CD4-positive, alpha-beta T cell treated with Interleukin-15 for 1 hour (primary cell): Measurements from ENCODE around the gene DEAF1.

ENCODE experiments used
- DNase-seq: peaks from one replicate; pipeline ENCODE4 v3.0.0-alpha.2; 2020

Gene DEAF1

GRCh38 chr11:608791-609251, 86.2 kb downstream of the DEAF1 start:
- DNase-seq, result no peak

GRCh38 chr11:607971-608659, 86.9 kb downstream of the DEAF1 start:
- DNase-seq, result no peak

DNA sequence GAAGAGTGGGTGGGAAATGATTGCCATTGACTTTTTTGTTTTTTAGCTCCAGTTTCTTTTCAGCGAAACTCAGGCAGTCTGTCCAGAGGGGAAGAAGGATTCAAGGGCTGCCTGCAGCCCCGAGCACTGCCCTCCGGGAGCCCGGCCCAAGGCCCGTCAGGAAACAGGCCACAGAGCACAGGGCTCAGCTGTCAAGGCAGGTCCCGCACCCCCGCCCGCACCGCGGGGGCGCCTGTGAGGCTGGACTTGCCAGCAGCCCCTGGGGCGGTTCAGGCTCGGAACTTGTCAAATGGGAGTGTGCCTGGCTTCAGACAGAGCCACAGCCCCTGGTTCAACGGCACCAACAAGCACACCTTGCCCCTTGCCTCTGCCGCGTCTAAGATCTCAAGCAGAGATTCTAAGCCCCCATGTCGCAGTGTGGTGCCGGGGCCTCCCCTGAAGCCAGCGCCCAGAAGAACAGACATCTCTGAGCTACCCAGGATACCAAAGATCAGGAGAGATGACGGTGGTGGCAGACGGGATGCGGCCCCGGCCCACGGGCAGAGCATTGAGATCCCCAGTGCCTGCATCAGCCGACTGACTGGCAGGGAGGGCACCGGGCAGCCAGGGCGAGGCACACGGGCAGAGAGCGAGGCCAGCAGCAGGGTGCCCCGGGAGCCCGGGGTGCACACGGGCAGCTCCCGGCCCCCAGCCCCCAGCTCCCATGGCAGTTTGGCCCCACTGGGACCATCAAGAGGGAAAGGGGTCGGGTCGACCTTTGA, 87.8 kb downstream of the DEAF1 start:
- no peak for DNase-seq

DNA sequence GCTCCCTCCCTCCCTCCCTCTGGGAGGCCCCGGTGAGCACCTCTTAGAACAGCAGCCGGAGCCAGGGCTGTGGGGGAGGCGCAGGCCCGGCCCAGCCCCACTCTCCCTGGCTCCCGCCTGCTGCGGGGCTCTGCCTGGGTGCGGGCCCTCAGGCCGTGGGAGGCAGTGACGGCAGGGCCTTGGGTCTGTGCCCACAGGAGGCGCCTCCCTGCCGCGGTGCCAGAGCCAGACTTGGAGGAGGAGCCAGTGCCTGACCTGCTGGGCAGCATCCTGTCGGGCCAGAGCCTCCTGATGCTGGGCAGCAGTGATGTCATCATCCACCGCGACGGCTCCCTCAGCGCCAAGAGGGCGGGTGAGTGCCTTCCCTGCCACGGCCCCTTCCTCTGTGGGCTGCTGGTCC, 88.8 kb downstream of the DEAF1 start:
- no peak for DNase-seq

DNA sequence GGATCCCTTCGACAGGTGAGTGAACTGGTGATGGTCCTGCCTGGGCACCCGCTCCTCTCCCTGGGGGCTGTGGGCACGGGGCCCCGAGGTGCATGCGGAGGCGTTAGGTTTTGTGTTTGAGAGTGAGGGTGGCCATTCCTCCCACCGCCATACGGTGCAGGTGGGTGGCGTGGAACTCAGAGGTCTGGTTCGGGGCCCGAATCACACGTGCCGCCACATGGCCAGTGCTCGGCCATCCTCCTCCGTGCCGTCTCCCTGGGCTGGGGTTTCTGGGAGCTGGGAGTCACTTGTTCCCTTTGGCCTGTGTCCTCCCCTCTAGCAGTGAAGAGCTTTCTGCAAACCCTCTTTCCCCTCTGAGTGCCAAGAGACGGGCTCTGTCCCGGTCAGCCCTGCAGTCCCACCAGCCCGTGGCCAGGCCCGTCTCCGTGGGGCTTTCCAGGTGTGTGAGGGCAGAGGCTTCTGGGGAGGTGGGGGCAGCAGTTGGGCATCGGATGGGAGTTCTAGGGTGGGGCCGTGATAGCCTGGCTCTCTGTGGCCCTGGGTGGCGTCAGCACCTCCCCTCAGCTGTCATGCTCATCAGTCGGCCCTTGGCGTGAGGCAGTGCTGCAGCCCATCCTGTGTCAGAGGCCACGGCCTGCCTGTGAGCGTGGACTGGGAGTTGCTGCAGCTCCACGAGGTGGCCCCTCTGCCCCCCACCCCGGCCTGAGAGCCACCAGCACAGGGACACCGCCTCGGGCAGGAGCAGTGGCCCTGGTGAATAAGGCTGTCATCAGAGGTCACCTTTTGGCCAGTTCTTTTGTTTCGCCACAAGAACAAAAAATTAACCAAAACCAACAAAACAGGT, 89.5 kb downstream of the DEAF1 start:
- DNase-seq, result no peak

- DNase-seq, result no peak
Observed at GRCh38 chr11:603154-603553, 91.9 kb downstream of the DEAF1 start.

DNA sequence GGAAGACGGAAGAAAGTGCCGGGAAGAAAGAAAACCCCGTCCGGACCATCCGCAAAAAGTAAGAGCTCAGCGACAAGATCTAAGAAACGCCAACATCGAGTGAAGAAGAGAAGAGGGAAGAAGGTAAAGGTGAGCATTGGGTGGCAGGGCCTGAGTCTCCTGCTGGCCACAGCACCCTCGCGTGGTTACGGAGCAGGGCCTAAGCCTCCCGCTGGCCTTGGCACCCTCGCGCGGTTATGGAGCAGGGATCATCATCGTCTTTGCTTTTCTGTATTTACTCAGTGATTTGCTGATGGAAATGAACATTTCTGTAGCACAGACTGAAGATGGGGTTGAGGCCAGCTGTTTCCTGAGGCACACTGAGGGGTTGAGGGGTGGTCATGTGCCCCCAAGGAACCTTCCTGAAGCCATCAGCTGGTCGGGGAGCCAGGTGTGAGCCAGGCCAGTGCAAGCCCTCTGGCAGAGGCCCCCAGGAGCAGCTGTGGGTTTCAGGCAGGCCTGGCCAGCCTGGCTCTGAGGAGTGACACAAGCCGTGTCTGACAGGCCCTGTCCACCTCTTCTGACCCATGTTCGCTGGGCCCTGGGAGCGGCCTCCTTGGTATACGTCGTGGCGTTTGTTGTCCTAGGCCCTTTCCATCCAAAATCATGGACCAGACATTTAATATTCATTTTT, 93.3 kb downstream of the DEAF1 start:
- DNase-seq, result no peak

- DNase-seq, result no peak
Observed at GRCh38 chr11:598005-598680, 96.9 kb downstream of the DEAF1 start.

- DNase-seq, result no peak
Observed at GRCh38 chr11:597166-597725, 97.8 kb downstream of the DEAF1 start.

DNA sequence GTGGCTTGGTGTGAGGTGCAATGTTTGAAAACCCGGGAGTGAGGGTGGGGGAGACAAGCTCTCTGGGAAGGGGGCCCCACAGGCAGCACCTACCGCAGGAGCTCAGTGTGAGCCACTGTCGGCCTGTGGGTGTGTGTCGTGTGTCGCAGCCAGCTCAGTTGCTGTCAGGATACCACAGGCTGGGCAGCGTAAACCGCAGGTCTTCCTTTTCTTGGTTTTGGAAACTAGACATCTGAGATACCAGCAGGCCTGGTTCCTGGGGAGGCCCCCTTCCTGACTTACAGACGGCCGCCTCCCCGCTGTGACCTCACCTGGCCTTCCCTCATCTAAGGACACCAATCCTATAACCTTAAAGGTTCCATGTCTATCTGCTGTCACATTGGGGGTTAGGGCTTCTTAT, 98.6 kb downstream of the DEAF1 start:
- no peak for DNase-seq

GRCh38 chr11:595400-595799, 99.6 kb downstream of the DEAF1 start:
- no peak for DNase-seq
